GM12892 (cell line): Measurements from ENCODE around the gene RSU1.
A peak's percentile ranks its signal among the peaks of the same experiment; 100 is the strongest.

Experiments
- DNase-seq: peaks from one replicate; pipeline ENCODE4 v3.0.0; 2011; ENCODE audit not compliant: insufficient read length
- FAIRE-seq: peaks from 2 replicates; lab custom pipeline; 2011; peaks lifted over from hg19 to GRCh38; lab: Jason Lieb, UNC
- POLR2A ChIP-seq: IDR thresholded peaks from 2 replicates; pipeline ENCODE4 v1.6.1; 2011; ENCODE audit warnings: low read depth, low read length, control low read depth
- POLR2AphosphoS5 ChIP-seq: IDR thresholded peaks from 2 replicates; pipeline ENCODE4 v1.6.1; 2011; ENCODE audit warnings: low read depth, low read length, control low read depth
- TAF1 ChIP-seq: IDR thresholded peaks from 2 replicates; pipeline ENCODE4 v1.6.1; 2011; ENCODE audit warnings: low read depth, mild to moderate bottlenecking, control low read depth, low read length, borderline replicate concordance

RSU1 gene

GRCh38 chr10:16599662-16600061 is 217.6 kb downstream of the RSU1 start:
- TF ChIP-seq POLR2A, result no peak
- TF ChIP-seq POLR2AphosphoS5, result no peak
- no peak for TF ChIP-seq TAF1
- FAIRE-seq, result no peak
- DNase-seq, result no peak

- FAIRE-seq (no peak), DNase-seq (no peak)
- TF ChIP-seq POLR2AphosphoS5, result no peak
- TF ChIP-seq POLR2A, result no peak
- no peak for TF ChIP-seq TAF1
These were observed 219.6 kb downstream of the RSU1 start for GRCh38 chr10:16597656-16598055.

DNA sequence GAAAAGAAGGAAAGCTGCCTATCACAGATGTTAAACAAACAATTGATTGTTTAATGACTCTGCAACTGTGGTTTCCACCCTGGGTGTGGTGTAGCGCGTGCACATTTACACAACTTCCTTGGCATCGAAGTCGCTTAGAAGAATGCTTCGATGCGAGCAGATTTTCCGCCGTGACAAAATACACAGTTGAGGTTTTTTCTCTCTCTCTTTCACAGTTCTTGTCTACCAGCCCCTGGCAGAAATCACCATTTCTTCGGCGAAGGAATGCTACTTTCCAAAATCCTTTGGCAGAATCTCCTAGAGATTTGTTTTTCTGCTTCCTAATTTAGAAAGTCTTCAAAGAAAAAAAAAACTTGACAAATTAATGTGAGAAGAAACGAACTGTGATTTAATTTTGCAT is 224.8 kb downstream of the RSU1 start:
- no peak for DNase-seq
- TF ChIP-seq TAF1 (no peak), POLR2AphosphoS5 (no peak), POLR2A (no peak)
- FAIRE-seq, result no peak

DNA sequence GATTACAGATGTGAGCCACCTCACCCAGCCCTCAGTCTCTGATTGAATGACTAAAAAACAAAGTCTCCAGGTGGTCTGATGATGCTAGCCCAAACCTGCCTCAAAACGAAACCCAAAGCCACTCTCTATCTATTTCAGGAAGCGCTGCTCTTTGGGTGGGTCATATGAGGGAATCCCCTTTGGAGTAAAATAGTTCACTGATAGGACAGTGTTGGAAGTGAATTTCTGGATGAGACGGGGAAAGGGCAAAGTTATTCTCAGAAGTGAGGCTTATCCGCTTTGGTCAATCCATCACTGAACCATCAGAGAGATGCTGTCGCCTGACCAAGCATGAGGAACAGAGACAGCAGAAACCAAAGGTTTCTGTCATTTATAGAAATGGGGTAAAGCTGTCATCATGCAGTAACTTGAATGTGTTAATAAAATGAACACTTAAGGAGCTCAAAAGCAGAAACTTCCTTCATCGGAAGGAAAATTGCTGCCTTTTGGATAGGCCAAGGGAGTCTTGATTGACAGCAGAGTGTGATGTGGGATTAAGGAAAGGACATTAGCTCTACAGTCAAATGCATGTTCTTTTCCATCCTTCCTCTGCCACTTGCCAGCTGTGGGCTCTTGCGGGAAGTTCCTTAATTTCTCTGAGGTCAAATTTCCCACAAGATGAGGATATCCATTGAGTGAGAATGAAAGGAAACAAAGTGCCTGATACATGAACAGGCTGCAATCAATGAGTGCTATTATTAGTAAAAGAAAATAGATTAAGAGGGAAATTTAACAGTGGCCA is 230.7 kb downstream of the RSU1 start:
- FAIRE-seq, result peak; percentile 94
- TF ChIP-seq TAF1 (no peak), POLR2AphosphoS5 (no peak), POLR2A (no peak)
- no peak for DNase-seq

GRCh38 chr10:16585103-16585502 is 232.1 kb downstream of the RSU1 start:
- TF ChIP-seq POLR2A, result no peak
- no peak for TF ChIP-seq POLR2AphosphoS5
- no peak for TF ChIP-seq TAF1
- FAIRE-seq (peak; percentile 92), DNase-seq (no peak)

DNA sequence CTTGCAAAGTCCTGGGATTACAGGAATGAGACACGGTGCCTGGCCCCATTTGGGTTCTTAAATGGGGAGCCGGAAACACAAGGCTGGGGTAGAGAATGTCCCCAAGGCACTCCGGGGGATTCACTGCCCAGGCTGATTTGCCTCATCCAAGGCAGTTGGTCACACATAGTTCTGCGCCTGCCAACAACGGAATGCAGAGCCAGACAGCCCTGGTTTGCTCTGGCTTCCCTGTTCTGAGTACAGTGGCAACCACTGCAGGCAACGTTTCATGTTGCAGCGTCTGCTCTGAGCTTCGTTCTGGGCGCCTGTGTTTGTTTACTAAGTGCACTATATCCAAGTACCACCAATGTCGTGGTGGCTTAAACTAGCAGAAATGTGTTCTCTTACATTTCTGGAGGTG is 233.8 kb downstream of the RSU1 start:
- FAIRE-seq (no peak), DNase-seq (no peak)
- TF ChIP-seq POLR2A (no peak), TAF1 (no peak), POLR2AphosphoS5 (no peak)

GRCh38 chr10:16581202-16581601 is 236.0 kb downstream of the RSU1 start:
- DNase-seq (no peak), FAIRE-seq (no peak)
- TF ChIP-seq POLR2A (no peak), TAF1 (no peak), POLR2AphosphoS5 (no peak)

DNA sequence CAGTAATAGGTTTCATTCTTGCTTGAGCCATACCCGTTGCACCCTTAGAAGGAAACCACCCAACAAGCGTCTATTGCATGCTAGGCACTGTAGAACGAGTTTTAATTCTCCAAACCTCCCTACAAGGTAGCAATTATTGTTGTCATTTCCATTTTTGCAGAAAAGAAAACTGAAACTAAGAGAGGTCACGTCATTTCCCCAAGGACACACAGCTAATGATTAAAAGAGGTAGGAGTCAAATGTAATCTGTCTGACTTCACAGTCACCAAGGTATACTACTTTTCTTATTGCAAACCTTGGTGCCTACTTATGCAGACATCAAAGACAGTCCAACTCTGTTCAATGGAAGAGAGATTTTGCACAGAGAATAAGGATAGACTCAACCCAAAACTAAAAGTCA is 246.5 kb downstream of the RSU1 start:
- FAIRE-seq (peak; percentile 85), DNase-seq (no peak)
- TF ChIP-seq POLR2AphosphoS5, result no peak
- no peak for TF ChIP-seq POLR2A

GRCh38 chr10:16566202-16566805 is 250.9 kb downstream of the RSU1 start:
- FAIRE-seq (no peak), DNase-seq (no peak)

DNA sequence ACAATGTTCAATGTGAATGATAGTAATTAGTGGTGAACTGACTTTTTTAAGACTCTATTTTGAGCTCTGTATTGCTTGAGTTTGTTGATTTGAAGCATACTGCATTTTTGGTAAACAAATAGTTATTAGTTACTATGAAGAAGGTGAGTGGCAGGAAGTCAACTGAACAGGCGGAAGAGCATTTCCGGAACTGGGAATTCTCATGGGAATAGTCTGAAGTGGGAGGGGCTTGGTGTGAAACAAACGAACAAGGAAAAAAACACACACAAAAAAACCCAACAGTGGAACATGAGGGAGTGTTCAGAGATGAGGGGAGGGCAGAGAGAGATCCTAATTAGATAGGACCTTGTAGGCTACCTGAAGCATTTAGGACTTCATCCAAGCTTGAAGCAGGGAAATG is 251.6 kb downstream of the RSU1 start:
- no peak for TF ChIP-seq POLR2AphosphoS5
- TF ChIP-seq POLR2A, result no peak
- no peak for TF ChIP-seq TAF1

More at GRCh38 chr10:16566202-16566805, 250.9 kb downstream of the RSU1 start:
- TF ChIP-seq TAF1 (no peak), POLR2A (no peak), POLR2AphosphoS5 (no peak)

GRCh38 chr10:16562891-16563290 is 254.3 kb downstream of the RSU1 start:
- DNase-seq, result no peak
- TF ChIP-seq POLR2AphosphoS5, result no peak
- no peak for TF ChIP-seq TAF1
- no peak for TF ChIP-seq POLR2A
- no peak for FAIRE-seq

More for the DNA sequence above, 251.6 kb downstream of the RSU1 start:
- DNase-seq (no peak), FAIRE-seq (no peak)
